ENCODE measurements around the gene C2CD4D. TPM values are rescaled to one million over a fixed set of nuclear protein-coding genes. Genes with fewer than 3 reads are reported as not detected.
A peak's percentile ranks its signal among the peaks of the same experiment; 100 is the strongest.

Gene C2CD4D
- total and polyA plus RNA-seq, 2 of the 13 experiments (the other 11 are each of a cell fraction or from before 2014, with no cell fraction given): not detected

DNA sequence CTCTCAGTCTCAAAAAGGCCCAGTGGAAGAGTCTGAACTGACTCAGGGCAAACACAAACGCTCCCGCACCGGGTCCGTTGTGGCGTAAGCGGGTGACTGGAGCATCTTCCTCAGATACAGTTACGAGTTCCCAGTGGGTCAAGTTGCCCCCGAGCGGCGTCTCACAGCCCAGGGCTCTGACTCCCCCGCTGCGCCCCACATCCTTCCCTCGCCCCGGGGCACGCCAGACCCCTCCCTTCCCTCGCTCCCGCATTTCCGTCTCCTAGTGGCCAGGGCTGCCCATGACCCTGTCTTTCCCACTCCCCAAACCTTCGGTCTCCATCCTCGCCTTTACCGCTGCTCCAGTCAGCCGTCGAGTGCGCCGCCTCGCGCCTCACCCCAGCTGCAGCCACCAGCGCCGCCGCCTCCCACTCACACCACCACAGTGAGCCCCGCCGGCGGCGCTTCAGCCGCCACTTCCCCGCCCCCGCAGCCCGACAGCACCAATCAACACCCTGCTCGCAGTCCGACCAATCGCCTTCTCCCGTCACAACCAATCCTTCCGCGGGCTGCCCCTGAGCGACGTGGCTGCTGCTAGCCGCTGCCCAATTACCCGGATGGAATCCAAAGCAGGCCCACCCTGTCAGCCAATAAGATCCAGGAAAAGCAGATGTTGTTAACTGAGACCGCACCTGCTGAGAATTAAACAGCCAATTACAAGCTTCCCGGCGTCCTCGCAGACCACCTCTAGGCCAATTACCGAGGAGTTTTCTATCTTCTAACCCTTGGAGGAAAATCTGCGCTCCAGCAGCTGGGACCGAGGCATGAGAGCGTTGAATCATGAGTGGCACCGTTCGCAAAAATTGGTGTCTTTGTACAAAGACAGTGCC, 49.3 kb downstream of the C2CD4D start, which contains the start of gene TDRKH (continued):
- TF ChIP-seq, protein P1, sequence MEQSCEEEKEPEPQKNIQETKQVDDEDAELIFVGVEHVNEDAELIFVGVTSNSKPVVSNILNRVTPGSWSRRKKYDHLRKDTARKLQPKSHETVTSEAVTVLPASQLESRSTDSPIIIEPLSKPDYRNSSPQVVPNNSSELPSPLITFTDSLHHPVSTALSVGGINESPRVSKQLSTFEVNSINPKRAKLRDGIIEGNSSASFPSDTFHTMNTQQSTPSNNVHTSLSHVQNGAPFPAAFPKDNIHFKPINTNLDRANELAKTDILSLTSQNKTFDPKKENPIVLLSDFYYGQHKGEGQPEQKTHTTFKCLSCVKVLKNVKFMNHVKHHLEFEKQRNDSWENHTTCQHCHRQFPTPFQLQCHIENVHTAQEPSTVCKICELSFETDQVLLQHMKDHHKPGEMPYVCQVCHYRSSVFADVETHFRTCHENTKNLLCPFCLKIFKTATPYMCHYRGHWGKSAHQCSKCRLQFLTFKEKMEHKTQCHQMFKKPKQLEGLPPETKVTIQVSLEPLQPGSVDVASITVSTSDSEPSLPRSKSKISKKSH (CRISPR knock-in tag; IDR thresholded peaks at IDR 0.05; ENCODE audit: borderline replicate concordance): 0 out of 2 replicates have a peak, but pooled peaks have one; percentile 70
- TF ChIP-seq ZNF891 (CRISPR knock-in tag; IDR thresholded peaks at IDR 0.05): peak; percentile 85; the same call in 1 of the 2 replicates
- TF ChIP-seq GTF3A (CRISPR knock-in tag; conservative IDR thresholded peaks at IDR 0.05): no peak
- TF ChIP-seq NCOR1 (IDR thresholded peaks at IDR 0.05; ENCODE audit: borderline replicate concordance, low read length): 0 out of 2 replicates have a peak, but pooled peaks have one; percentile 20
- no peak for TF ChIP-seq DPF2 (CRISPR knock-in tag; IDR thresholded peaks at IDR 0.05; ENCODE audit: borderline replicate concordance, low read depth)
- TF ChIP-seq MBD4 (IDR thresholded peaks at IDR 0.05; ENCODE audit: borderline replicate concordance, low read length): no peak
- 0 out of 2 replicates have a peak, but pooled peaks have one; percentile 61 for TF ChIP-seq ZBTB42 (CRISPR knock-in tag; IDR thresholded peaks at IDR 0.05)
- TF ChIP-seq, protein P2, sequence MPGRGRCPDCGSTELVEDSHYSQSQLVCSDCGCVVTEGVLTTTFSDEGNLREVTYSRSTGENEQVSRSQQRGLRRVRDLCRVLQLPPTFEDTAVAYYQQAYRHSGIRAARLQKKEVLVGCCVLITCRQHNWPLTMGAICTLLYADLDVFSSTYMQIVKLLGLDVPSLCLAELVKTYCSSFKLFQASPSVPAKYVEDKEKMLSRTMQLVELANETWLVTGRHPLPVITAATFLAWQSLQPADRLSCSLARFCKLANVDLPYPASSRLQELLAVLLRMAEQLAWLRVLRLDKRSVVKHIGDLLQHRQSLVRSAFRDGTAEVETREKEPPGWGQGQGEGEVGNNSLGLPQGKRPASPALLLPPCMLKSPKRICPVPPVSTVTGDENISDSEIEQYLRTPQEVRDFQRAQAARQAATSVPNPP (CRISPR knock-in tag; IDR thresholded peaks at IDR 0.05): no peak
- TF ChIP-seq, protein P3, sequence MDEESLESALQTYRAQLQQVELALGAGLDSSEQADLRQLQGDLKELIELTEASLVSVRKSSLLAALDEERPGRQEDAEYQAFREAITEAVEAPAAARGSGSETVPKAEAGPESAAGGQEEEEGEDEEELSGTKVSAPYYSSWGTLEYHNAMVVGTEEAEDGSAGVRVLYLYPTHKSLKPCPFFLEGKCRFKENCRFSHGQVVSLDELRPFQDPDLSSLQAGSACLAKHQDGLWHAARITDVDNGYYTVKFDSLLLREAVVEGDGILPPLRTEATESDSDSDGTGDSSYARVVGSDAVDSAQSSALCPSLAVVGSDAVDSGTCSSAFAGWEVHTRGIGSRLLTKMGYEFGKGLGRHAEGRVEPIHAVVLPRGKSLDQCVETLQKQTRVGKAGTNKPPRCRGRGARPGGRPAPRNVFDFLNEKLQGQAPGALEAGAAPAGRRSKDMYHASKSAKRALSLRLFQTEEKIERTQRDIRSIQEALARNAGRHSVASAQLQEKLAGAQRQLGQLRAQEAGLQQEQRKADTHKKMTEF (CRISPR knock-in tag; IDR thresholded peaks at IDR 0.05): peak; percentile 81; the same call in 1 of the 2 replicates
- TF ChIP-seq, protein P4, sequence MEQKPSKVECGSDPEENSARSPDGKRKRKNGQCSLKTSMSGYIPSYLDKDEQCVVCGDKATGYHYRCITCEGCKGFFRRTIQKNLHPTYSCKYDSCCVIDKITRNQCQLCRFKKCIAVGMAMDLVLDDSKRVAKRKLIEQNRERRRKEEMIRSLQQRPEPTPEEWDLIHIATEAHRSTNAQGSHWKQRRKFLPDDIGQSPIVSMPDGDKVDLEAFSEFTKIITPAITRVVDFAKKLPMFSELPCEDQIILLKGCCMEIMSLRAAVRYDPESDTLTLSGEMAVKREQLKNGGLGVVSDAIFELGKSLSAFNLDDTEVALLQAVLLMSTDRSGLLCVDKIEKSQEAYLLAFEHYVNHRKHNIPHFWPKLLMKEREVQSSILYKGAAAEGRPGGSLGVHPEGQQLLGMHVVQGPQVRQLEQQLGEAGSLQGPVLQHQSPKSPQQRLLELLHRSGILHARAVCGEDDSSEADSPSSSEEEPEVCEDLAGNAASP (CRISPR knock-in tag; IDR thresholded peaks at IDR 0.05; ENCODE audit: borderline replicate concordance): no peak
- peak; percentile 95 for TF ChIP-seq EED (CRISPR knock-in tag; IDR thresholded peaks at IDR 0.05)
- no peak for TF ChIP-seq ATM (IDR thresholded peaks at IDR 0.05; ENCODE audit: borderline replicate concordance)
- TF ChIP-seq BORCS8-MEF2B (CRISPR knock-in tag; IDR thresholded peaks at IDR 0.05): peak; percentile 79; the same call in 1 of the 2 replicates
- TF ChIP-seq ZNF549 (CRISPR knock-in tag; IDR thresholded peaks at IDR 0.05): no peak
- TF ChIP-seq ZNF883 (CRISPR knock-in tag; IDR thresholded peaks at IDR 0.05; ENCODE audit: not compliant biosample characterization): peak; percentile 92
- TF ChIP-seq POLR2A (IDR thresholded peaks at IDR 0.05; ENCODE audit: insufficient read depth in 1 of 2, low read depth in 2 of 2, low read length in 2 of 2): peak in 1 of 2 experiments; percentile 78; a peak in 2 of 4 replicates
- peak; percentile 82; the same call in 1 of the 2 replicates for TF ChIP-seq FOXK1 (CRISPR knock-in tag; IDR thresholded peaks at IDR 0.05; ENCODE audit: borderline replicate concordance, low read depth)
- no peak; the same call in 1 of the 2 replicates for TF ChIP-seq ZNF224 (CRISPR knock-in tag; IDR thresholded peaks at IDR 0.05)
- peak; percentile 83 for TF ChIP-seq SALL1 (CRISPR knock-in tag; IDR thresholded peaks at IDR 0.05)
- TF ChIP-seq, protein P5, sequence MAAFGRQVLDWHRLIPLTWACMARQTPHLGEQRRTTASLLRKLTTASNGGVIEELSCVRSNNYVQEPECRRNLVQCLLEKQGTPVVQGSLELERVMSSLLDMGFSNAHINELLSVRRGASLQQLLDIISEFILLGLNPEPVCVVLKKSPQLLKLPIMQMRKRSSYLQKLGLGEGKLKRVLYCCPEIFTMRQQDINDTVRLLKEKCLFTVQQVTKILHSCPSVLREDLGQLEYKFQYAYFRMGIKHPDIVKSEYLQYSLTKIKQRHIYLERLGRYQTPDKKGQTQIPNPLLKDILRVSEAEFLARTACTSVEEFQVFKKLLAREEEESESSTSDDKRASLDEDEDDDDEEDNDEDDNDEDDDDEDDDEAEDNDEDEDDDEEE (CRISPR knock-in tag; IDR thresholded peaks at IDR 0.05): no peak
- TF ChIP-seq U2AF1 (optimal IDR thresholded peaks at IDR 0.05; ENCODE audit: low read depth, low read length): no peak
- no peak for TF ChIP-seq SP1 (IDR thresholded peaks at IDR 0.05)
- peak; percentile 43; the same call in 1 of the 2 replicates for TF ChIP-seq SP1 (CRISPR knock-in tag; IDR thresholded peaks at IDR 0.05)
- no peak for TF ChIP-seq NFIB (CRISPR knock-in tag; IDR thresholded peaks at IDR 0.05; ENCODE audit: borderline replicate concordance)

Measured in HepG2 (cell line).